K562 (cell line): ENCODE measurements around the gene ST6GALNAC6. TPM values are rescaled to one million over a fixed set of nuclear protein-coding genes. Genes with fewer than 3 reads are reported as not detected.

ENCODE experiments used
- CBFA2T3 ChIP-seq: fragments of 450-650 bp; IDR thresholded peaks from 2 replicates; pipeline ENCODE4 v1.6.1; 2017
- HEY1 ChIP-seq: fragments of 250-450 bp; sonication (Bioruptor Pico); IDR thresholded peaks from 2 replicates; pipeline ENCODE4 v1.5.0; 2020; ENCODE audit warnings: mild to moderate bottlenecking, moderate library complexity, borderline replicate concordance
- KDM4B ChIP-seq, 2 experiments: fragments of 450-650 bp in 1 of 2; sonication (generic) in 1 of 2; IDR thresholded peaks; 2 replicates each; pipeline ENCODE4 v1.6.1; 2016 to 2017; ENCODE audit warnings: borderline replicate concordance in 2 of 2, antibody characterized with exemption in 1 of 2, low read depth in 1 of 2, mild to moderate bottlenecking in 1 of 2
- MCM2 ChIP-seq: fragments of 450-650 bp; IDR thresholded peaks from 2 replicates; pipeline ENCODE4 v1.6.1; 2017; ENCODE audit warnings: low read depth, mild to moderate bottlenecking
- RBM22 ChIP-seq: fragments of 200-400 bp; formaldehyde crosslinking; IDR thresholded peaks from 2 replicates; pipeline ENCODE4 v1.6.1; 2018; ENCODE audit warnings: low read length, low read depth; ENCODE audit not compliant: poor library complexity, severe bottlenecking
- ZC3H4 ChIP-seq: sonication (generic); formaldehyde crosslinking; IDR thresholded peaks from 2 replicates; pipeline ENCODE4 v1.9.0; 2021; ENCODE audit warnings: missing genetic modification reagents, borderline replicate concordance
- ZNF124 ChIP-seq: sonication (generic); formaldehyde crosslinking; IDR thresholded peaks from 2 replicates; pipeline ENCODE4 v1.8.1; 2022; ENCODE audit warnings: missing genetic modification reagents
- ZNF584 ChIP-seq: fragments of 200-800 bp; sonication (Bioruptor generic); IDR thresholded peaks from 2 replicates; pipeline ENCODE4 v1.6.1; 2016; ENCODE audit warnings: low read depth, mild to moderate bottlenecking, missing genetic modification characterization, missing compliant biosample characterization
- ZNF77 ChIP-seq: fragments of 250-450 bp; sonication (Bioruptor Pico); IDR thresholded peaks from 2 replicates; pipeline ENCODE4 v1.5.0; 2020
- ZSCAN29 ChIP-seq: fragments of 450-650 bp; IDR thresholded peaks from 2 replicates; pipeline ENCODE4 v1.6.1; 2017
- polyA plus RNA-seq, 8 experiments: library from polyadenylated mRNA; depleted of rRNA in 4 of 8; stranded (reverse) in 5 of 8; unstranded in 3 of 8; fragments of >200 nt; fragmentation: Nextera tagmentation in 2 of 8; fragmentation: Illumina TruSeq in 1 of 8; extraction: Ambion mirVana in 2 of 8; extraction: Trizol in 1 of 8; gene quantifications; 2 replicates each; pipeline versions ENCODE4 v1.2.1 to v1.2.3, GENCODE V29; 2011 to 2014; ENCODE audit warnings: inconsistent platforms in 1 of 8, missing spikeins in 1 of 8
- total RNA-seq, 7 experiments: library from RNA; depleted of rRNA in 6 of 7; stranded (reverse); fragments of >200 nt in 6 of 7; fragmentation: Illumina TruSeq in 2 of 7; extraction: Trizol in 2 of 7; gene quantifications; 2 replicates each; pipeline versions ENCODE4 v1.2.1 to v1.2.3, GENCODE V29; 2011 to 2021; ENCODE audit warnings: low replicate concordance in 1 of 7
- TF ChIP-seq, protein P1 (sequence below), 2 experiments: fragments of 450-650 bp; formaldehyde crosslinking in 1 of 2; IDR thresholded peaks; 2 replicates each; pipeline versions ENCODE4 v1.4.0 to v1.6.1; 2014 to 2020; ENCODE audit warnings: mild to moderate bottlenecking in 2 of 2, borderline replicate concordance in 1 of 2, low read depth in 1 of 2
- TF ChIP-seq, protein P2 (sequence below): fragments of 450-650 bp; formaldehyde crosslinking; IDR thresholded peaks from 2 replicates; pipeline ENCODE4 v1.4.0; 2022; ENCODE audit warnings: missing genetic modification characterization
- TF ChIP-seq, protein P3 (sequence below): sonication (generic); formaldehyde crosslinking; IDR thresholded peaks from 2 replicates; pipeline ENCODE4 v1.8.1; 2023; ENCODE audit warnings: mild to moderate bottlenecking, missing genetic modification reagents
- TF ChIP-seq, protein P4 (sequence below): fragments of 450-650 bp; IDR thresholded peaks from 2 replicates; pipeline ENCODE4 v1.7.0; 2016; ENCODE audit warnings: borderline replicate concordance

The ST6GALNAC6 gene
- total and polyA plus RNA-seq, 9 of the 15 experiments (the other 6 are each of a cell fraction or from before 2014, with no cell fraction given), result 0.13 to 23.0 (median 14.5) TPM

DNA sequence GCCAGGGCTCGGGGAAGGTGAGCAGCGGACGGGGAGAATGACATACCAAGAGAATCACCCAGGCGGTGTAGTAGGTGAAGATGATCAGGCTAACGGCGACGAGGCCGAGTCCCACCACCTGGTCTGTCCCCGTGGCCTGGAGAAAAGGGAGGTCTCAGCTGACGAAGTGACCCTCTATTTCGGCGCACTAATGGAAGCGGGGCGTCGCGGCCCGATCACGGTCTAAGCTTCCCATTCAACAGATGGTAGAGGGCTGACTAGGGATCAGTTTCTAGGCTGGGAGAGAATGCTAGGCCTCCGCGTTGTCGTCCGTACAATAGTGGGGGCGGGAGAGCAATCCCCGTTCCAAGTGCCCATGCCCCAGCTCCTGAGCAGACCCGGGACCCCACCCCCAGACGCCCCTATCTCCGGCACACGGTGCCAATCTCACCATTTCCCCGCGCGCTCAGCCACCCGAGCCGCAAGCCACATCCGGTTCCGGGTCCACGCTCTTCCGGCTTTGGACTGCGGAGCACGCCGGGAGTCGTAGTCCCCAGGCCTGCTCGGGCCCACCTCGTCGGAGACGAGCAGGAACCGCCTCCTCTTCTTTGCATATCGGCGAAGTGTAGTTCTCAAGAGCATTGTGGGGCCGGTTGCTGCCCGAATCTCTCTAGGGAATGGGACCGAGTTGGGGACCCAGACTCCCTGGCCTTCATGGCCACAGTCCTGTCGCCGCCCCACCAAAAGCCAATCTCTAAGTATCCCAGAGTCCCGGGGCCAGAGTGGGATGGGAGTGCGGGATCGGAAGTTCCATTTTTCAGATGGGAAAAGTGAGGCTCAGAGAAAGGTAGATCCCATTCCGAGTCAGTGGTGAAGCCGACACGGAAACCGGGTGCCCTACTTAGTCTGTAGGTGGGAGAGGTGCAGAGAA lies 38.2 kb upstream of the ST6GALNAC6 start, which contains the start of gene DPM2 (continued):
- TF ChIP-seq, protein P1, sequence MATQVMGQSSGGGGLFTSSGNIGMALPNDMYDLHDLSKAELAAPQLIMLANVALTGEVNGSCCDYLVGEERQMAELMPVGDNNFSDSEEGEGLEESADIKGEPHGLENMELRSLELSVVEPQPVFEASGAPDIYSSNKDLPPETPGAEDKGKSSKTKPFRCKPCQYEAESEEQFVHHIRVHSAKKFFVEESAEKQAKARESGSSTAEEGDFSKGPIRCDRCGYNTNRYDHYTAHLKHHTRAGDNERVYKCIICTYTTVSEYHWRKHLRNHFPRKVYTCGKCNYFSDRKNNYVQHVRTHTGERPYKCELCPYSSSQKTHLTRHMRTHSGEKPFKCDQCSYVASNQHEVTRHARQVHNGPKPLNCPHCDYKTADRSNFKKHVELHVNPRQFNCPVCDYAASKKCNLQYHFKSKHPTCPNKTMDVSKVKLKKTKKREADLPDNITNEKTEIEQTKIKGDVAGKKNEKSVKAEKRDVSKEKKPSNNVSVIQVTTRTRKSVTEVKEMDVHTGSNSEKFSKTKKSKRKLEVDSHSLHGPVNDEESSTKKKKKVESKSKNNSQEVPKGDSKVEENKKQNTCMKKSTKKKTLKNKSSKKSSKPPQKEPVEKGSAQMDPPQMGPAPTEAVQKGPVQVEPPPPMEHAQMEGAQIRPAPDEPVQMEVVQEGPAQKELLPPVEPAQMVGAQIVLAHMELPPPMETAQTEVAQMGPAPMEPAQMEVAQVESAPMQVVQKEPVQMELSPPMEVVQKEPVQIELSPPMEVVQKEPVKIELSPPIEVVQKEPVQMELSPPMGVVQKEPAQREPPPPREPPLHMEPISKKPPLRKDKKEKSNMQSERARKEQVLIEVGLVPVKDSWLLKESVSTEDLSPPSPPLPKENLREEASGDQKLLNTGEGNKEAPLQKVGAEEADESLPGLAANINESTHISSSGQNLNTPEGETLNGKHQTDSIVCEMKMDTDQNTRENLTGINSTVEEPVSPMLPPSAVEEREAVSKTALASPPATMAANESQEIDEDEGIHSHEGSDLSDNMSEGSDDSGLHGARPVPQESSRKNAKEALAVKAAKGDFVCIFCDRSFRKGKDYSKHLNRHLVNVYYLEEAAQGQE (IDR thresholded peaks at IDR 0.05; ENCODE audit: borderline replicate concordance), result no peak
- TF ChIP-seq, protein P1 (CRISPR knock-in tag; IDR thresholded peaks at IDR 0.05; ENCODE audit: low read depth), result no peak; the same call in 1 of the 2 replicates
- TF ChIP-seq RBM22 (peak; percentile 61), ZC3H4 (CRISPR knock-in tag) (no peak; the same call in 1 of the 2 replicates), HEY1 (CRISPR knock-in tag) (no peak), CBFA2T3 (no peak), ZNF77 (CRISPR knock-in tag) (no peak), MCM2 (no peak), ZNF584 (CRISPR knock-in tag) (no peak), KDM4B (IDR thresholded peaks at IDR 0.05; ENCODE audit: borderline replicate concordance in 2 of 2, low read depth in 1 of 2) (peak in 1 of 2 experiments; percentile 97; a peak in 2 of 4 replicates), ZNF124 (CRISPR knock-in tag) (no peak), ZSCAN29 (no peak)
- TF ChIP-seq, protein P2, sequence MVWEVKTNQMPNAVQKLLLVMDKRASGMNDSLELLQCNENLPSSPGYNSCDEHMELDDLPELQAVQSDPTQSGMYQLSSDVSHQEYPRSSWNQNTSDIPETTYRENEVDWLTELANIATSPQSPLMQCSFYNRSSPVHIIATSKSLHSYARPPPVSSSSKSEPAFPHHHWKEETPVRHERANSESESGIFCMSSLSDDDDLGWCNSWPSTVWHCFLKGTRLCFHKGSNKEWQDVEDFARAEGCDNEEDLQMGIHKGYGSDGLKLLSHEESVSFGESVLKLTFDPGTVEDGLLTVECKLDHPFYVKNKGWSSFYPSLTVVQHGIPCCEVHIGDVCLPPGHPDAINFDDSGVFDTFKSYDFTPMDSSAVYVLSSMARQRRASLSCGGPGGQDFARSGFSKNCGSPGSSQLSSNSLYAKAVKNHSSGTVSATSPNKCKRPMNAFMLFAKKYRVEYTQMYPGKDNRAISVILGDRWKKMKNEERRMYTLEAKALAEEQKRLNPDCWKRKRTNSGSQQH (CRISPR knock-in tag), result no peak
- TF ChIP-seq, protein P3, sequence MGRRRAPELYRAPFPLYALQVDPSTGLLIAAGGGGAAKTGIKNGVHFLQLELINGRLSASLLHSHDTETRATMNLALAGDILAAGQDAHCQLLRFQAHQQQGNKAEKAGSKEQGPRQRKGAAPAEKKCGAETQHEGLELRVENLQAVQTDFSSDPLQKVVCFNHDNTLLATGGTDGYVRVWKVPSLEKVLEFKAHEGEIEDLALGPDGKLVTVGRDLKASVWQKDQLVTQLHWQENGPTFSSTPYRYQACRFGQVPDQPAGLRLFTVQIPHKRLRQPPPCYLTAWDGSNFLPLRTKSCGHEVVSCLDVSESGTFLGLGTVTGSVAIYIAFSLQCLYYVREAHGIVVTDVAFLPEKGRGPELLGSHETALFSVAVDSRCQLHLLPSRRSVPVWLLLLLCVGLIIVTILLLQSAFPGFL (CRISPR knock-in tag), result peak; percentile 91; the same call in 1 of the 2 replicates
- TF ChIP-seq, protein P4, sequence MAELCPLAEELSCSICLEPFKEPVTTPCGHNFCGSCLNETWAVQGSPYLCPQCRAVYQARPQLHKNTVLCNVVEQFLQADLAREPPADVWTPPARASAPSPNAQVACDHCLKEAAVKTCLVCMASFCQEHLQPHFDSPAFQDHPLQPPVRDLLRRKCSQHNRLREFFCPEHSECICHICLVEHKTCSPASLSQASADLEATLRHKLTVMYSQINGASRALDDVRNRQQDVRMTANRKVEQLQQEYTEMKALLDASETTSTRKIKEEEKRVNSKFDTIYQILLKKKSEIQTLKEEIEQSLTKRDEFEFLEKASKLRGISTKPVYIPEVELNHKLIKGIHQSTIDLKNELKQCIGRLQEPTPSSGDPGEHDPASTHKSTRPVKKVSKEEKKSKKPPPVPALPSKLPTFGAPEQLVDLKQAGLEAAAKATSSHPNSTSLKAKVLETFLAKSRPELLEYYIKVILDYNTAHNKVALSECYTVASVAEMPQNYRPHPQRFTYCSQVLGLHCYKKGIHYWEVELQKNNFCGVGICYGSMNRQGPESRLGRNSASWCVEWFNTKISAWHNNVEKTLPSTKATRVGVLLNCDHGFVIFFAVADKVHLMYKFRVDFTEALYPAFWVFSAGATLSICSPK, result no peak
